Activated T-helper 9 cell treated with anti-CD3 and anti-CD28 coated beads, Interleukin-2, amount 50 U/mL, for 16 hours (primary cell): Measurements from ENCODE around the gene CMTM3.
"Not testable (repeated sequence)": the region's sequence is repeated elsewhere in the genome, so short reads cannot be mapped to it uniquely, and the experiment has no call there.

Source experiments
- DNase-seq: peaks from one replicate; pipeline ENCODE4 v3.0.0-alpha.2; 2020; ENCODE audit warnings: low read depth

Gene CMTM3

DNA sequence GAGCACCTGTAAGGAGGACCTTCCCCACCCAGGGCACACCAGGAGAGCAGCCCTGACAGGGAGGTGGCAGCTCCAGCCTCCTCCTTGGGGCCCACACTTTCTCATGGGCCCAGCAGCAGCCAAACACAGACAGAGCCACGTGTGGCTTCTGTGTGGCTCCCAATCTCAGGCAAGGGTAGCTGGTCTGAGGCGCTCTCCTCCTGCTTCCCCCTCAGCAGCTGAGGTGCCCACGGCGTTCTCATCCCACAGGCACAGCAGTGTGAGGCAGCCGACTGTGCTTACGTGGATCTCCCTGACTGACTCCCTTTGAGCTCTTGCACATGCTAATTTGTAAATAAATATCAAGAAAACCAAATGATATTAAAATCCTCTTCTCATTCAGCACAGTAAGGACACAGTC lies 30.9 kb downstream of the CMTM3 start:
- DNase-seq = no peak

- DNase-seq = no peak
These were observed 31.7 kb downstream of the CMTM3 start for GRCh38 chr16:66636199-66636598.

DNA sequence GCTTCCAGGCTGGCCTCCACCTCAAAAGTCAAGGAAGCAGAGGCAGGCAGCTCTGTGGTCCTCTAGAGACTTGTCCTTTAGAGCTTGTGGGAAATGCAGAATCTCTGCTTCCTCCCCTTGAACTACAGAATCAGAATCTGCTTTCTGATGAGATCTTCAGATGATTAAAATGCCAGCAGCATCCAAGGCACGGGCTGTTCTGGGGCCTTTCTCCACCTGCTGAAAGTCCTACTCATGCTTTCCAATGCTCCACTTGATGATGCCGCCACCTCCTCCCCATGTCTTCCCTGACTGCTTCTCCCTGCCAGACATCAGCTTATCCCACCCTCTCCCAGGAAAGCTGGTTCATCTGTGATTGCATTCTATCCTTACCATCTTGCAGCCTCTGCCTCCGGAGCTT lies 33.3 kb downstream of the CMTM3 start:
- DNase-seq = no peak

DNA sequence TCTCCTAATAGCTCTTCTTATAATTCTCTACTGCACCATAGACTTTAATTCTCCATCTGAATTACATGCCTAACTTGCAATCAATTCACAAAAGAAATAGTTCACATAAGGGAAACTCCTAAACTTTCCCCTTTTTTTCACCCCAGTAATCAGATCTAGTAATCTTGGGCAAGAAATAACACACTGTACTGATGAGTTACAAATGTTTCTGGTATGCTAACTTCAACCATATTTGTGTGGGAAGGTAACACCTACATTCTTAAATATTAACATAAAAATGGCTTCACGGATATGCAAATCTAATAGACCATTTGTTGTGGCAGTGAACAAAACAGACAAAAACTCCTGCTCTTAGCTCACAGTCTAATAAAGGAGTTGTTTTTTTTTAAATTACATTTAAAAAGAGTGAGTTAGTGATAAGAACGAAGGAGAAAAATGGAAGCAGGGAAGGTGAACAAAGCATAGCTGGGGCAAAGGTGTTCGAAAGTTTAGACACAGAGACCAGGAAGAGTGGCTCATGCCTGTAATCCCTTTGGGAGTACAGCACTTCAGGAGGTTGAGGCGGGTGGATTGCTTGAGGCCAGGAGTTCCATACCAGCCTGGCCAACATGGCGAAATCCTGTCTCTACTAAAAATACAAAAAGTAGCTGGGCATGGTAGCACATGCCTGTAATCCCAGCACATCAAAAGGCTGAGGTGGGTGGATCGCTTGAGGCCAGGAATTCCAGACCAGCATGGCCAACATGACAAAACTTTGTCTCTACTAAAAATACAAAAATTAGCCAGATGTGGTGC lies 34.8 kb downstream of the CMTM3 start:
- DNase-seq = no peak

- DNase-seq = no peak
These were observed 36.3 kb downstream of the CMTM3 start for GRCh38 chr16:66640724-66641314.

GRCh38 chr16:66641387-66641786 lies 36.9 kb downstream of the CMTM3 start:
- DNase-seq = no peak

DNA sequence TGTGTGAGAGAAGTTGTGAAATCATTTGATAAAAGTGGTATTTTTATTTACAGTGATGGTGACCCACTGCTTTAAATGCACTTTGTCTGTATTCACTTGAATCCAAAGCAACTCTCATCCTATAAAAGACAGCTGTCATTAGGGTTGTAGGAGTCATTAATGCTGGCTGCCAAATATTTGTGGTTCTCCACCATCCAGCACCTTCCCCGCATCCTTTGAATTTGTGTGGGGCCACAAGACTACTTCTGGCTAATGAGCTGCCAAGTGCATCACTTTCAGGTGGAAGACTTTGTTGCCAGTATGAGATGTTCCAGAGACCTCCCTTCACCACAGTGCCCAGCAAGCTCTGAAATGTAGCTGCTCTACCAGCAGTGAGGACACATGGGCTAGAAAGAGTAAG lies 43.4 kb downstream of the CMTM3 start:
- DNase-seq = no peak

DNA sequence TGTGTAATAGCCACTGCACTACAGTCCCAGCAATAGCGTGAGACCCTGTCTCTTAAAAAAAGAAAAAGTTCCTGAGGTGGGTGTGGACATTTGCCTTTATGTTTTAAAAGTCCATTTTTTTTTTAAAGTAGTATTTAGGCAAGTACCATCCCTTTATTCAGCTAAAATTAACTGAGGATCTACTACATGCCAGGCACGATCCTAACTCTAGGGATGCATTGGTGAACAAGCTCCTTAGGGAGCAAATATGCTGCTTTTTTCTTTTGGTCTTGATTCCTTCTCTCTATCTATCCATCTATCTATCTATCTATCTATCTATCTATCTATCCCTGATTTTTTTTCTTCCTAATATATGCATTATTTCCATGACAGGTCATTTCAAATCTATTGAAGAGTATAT lies 44.7 kb downstream of the CMTM3 start:
- DNase-seq = no peak

DNA sequence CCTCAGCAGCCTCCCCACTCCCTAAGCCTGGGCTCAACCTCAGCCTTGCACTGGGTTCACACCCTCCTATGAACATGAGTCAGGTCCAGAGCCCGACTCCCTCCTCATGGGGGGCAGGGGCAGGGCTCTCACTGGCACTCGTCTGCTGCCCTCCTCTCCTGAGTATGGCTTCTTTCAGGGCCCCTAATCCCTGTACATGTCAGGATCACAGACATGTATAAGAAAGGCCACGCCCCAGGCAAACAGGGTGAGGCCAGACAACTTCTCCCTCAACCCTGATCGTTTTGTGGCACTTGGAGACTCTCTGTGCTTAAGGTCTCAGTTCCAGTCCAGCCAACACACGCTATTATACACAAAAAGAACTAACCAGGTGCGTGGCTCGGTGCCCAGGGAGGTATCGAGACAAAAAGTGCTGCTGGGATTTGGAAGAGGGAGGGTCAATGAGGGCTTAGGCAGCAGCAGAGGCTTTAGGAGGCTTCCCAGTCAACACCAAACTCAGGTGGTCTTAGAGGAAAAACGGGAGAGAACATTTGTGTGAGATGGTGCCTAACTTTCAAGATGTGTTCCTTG lies 45.2 kb downstream of the CMTM3 start:
- DNase-seq = no peak

GRCh38 chr16:66650707-66651473 lies 46.4 kb downstream of the CMTM3 start:
- DNase-seq = peak; percentile 54

- no peak for DNase-seq
These were observed 46.9 kb downstream of the CMTM3 start for GRCh38 chr16:66651474-66651765.

- no peak for DNase-seq
These were observed 47.5 kb downstream of the CMTM3 start for GRCh38 chr16:66651965-66652364.

DNA sequence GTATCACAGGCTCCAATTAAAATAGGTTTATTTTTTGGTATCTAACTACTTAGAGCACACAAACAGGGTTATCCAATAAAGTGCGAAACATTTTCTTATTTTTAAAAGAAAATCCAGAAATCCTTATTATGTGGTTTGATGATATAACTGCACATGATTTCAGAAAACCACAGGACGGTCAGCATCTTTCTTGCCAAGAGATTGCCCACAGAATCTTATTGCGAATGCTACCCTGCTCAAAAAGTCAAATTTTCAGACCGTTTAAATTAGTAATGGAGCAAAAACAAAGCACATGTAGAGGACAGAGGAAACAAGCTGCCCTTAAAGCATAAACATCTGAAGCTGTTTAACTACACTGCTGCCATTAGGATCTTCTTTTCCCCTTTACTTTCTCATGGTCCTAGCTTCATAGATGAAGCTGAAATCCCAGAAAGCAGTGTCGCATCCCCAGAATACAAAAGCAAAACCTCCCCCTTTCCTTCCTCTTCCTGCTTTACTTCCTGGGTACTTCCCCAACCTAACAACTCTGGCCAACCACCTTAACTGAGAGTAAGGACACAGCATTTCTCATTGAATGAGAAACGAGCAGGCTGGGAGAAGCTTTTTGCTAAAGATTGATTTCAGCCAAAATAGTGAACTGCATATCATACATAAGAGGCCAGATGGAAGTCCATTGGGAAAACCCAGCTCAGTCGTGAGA lies 48.3 kb downstream of the CMTM3 start:
- no peak for DNase-seq

DNA sequence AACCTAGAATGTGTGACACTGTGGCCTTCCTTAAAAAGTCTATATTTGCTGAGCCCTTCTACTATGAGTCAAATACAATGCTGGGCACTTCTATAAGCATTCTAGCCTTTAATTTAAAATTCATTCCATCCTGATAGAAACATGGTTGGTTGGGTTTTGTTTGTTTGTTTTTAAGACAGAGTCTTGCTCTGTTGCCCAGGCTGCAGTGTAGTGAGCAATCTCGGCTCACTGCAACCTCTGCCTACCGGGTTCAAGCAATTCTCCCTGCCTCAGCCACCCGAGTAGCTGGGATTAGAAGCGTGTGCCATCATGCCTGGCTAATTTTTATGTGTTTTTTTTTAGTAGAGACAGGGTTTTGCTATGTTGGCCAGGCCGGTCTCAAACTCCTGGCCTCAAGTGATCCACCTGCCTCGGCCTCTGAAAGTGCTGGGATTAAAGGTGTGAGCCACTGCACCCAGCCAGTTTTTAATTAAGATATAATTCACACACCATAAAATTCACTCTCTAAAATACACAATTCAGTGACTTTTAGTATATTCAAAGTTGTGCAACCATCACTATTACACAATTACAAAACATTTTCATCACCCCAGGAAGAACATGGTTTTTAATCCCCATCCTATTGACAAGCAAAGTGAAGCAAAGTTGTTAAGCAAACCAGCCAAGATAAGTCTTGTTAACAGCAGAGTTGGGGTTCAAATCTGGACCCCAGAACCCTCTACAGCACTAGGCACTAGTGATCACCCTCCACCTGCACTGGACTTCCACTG lies 49.3 kb downstream of the CMTM3 start:
- no peak for DNase-seq

DNA sequence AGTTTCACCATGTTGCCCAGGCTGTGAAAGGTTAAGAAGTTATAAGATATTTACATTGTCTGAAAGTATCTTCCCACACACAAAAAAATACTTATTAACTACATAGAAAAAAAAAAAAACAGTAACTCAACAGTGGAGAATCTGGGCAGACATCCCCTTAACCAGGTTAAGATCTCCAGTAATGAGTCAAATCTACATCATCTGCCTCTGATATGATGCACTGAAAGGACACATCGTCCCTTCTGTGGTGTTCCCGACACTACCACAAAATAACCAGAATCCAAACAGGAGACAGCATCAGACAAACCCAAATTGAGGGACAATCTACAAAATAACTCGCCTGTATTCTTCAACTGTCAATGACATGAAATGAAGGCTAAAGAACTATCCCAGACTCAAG lies 52.0 kb downstream of the CMTM3 start:
- DNase-seq = no peak

DNA sequence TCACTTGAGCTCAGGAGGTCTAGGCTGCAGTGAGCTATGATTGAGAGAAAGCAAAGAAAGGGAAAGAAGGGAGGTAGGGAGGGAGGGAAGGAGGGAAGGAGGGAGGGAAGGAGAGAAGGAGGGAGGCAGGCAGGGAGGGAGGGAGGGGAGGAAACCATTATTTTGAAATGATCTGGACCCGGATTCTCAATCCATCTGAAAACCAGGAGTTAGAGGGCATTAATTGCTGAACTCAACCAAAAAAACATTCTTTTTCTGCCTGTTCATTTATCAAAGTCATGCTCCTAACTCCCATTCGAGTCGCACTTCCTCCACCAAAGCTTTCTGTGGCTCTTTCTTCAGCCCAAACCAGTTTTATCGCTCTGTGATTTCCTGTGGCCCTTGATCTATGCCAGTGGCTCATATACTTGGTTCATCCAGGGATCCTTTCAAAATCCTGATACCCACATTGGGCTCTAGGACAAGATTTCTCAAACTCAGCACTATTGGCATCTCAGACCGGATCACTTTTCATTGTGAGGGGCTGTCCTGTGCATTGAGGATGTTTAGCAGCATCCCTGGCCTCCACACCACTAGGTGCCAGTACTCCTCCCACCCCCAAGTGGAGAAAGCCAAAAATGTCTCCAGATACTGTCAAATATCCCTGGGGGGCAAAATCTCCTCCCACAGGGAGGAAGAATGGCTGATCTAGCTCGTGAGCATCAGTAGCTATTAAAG lies 53.8 kb downstream of the CMTM3 start:
- DNase-seq = no peak

- no peak for DNase-seq
These were observed 54.3 kb downstream of the CMTM3 start for GRCh38 chr16:66658860-66659190.

DNA sequence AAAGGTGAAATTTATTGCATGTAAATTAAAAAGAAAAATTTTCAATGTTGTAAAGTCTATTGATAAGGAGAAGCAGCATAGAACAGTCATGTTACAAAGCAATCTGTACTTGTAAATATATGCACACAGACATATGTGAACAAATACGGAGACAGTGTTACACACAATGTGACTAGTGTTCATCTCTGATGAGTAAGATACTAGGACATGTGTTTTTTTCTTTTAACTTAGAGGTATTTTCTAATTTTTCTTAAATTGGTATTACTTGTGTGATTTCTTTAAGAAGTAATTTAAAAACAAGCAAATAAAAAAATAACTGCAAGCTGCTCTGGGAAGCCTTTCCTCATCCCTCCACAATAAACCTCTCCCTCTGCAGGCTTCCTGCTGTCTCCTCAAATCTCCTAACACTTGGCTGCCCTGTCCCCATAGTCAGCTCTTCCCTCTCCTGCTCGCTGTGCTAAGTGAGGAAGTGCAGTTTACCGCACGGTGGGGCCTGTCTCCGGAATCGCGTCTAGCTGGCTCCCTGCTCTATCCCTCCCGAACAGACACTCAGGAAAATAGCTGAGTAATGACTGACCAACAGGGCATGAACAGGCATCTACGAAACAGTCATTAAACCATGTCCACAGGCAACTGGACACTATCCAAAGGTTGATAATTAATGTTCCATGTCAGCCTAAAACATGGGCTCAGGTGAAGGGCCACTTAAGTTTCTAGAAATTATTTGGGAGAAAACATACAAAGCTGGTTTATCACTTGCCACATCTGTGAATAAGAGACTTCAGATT lies 56.1 kb downstream of the CMTM3 start:
- DNase-seq = no peak

GRCh38 chr16:66661210-66661560 lies 56.7 kb downstream of the CMTM3 start:
- no peak for DNase-seq

DNA sequence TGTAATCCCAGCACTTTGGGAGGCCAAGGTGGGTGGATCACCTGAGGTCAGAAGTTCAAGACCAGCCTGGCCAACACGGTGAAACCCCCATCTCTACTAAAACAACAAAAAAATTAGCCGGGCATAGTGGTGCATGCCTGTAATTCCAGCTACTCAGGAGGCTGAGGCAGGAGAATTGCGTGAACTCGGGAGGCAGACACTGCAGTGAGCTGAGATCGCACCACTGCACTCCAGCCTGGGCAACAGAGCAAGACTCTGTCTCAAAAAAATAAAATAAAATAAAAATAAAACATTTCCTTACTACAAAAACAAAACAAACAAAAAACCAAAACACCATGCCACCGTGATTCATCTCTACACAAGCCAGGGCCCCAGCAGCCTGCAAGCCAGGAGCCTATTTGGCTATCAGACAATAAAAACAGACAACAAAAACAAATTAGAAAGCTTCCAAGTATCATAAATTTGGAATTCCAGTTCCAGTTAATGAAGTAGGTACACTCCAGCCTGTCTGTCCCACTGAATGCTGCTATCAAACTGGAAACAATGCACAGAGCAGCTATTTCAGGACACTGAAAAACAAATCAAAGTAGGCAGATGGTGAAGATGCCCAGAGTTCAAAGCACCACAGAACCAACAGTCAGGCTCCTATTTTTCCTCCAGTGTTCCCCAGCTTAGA lies 57.3 kb downstream of the CMTM3 start:
- DNase-seq = not testable (repeated sequence)
